GM21737 (cell line): ENCODE measurements around the gene CNTNAP5.
"Not testable (repeated sequence)": the region's sequence is repeated elsewhere in the genome, so short reads cannot be mapped to it uniquely, and the experiment has no call there.

Experiments
- ATAC-seq: cut with Tn5 transposase; IDR thresholded peaks from one replicate; pipeline ENCODE4 v1.9.1; 2021; ENCODE audit warnings: mild to moderate bottlenecking, moderate library complexity; ENCODE audit not compliant: unreplicated experiment

The CNTNAP5 gene

GRCh38 chr2:124407836-124408534 is 382.9 kb downstream of the CNTNAP5 start:
- ATAC-seq, result not testable (repeated sequence)

- no peak for ATAC-seq
Observed at GRCh38 chr2:124424074-124424473, 399.0 kb downstream of the CNTNAP5 start.

GRCh38 chr2:124426122-124426521 is 401.0 kb downstream of the CNTNAP5 start:
- ATAC-seq, result no peak

- no peak for ATAC-seq
Observed at GRCh38 chr2:124426625-124427024, 401.5 kb downstream of the CNTNAP5 start.

GRCh38 chr2:124437811-124438210 is 412.7 kb downstream of the CNTNAP5 start:
- no peak for ATAC-seq

GRCh38 chr2:124450481-124450880 is 425.4 kb downstream of the CNTNAP5 start:
- no peak for ATAC-seq

- ATAC-seq, result no peak
Observed at GRCh38 chr2:124476291-124476690, 451.2 kb downstream of the CNTNAP5 start.

- no peak for ATAC-seq
Observed at GRCh38 chr2:124478761-124479160, 453.7 kb downstream of the CNTNAP5 start.

GRCh38 chr2:124480958-124481357 is 455.9 kb downstream of the CNTNAP5 start:
- no peak for ATAC-seq

- ATAC-seq, result no peak
Observed at GRCh38 chr2:124482044-124482443, 457.0 kb downstream of the CNTNAP5 start.

GRCh38 chr2:124482551-124482950 is 457.5 kb downstream of the CNTNAP5 start:
- ATAC-seq, result no peak

GRCh38 chr2:124485659-124486058 is 460.6 kb downstream of the CNTNAP5 start:
- no peak for ATAC-seq

- ATAC-seq, result no peak
Observed at GRCh38 chr2:124489686-124490085, 464.6 kb downstream of the CNTNAP5 start.

- no peak for ATAC-seq
Observed at GRCh38 chr2:124501575-124502152, 476.6 kb downstream of the CNTNAP5 start.

- ATAC-seq, result no peak
Observed at GRCh38 chr2:124514236-124514635, 489.1 kb downstream of the CNTNAP5 start.

GRCh38 chr2:124520953-124521352 is 495.9 kb downstream of the CNTNAP5 start:
- ATAC-seq, result no peak

GRCh38 chr2:124523096-124523495 is 498.0 kb downstream of the CNTNAP5 start:
- ATAC-seq, result no peak

GRCh38 chr2:124524155-124524915 is 499.2 kb downstream of the CNTNAP5 start:
- no peak for ATAC-seq

GRCh38 chr2:124526221-124526620 is 501.1 kb downstream of the CNTNAP5 start:
- no peak for ATAC-seq

- no peak for ATAC-seq
Observed at GRCh38 chr2:124530203-124530602, 505.1 kb downstream of the CNTNAP5 start.

GRCh38 chr2:124533226-124533954 is 508.3 kb downstream of the CNTNAP5 start:
- no peak for ATAC-seq
